ENCODE data around the gene BCAR3.

The BCAR3 gene

GRCh38 chr1:93541045-93541444 is 140.6 kb downstream of the BCAR3 start:
- no peak for TF ChIP-seq ZFX (IDR thresholded peaks at IDR 0.05; ENCODE audit: borderline replicate concordance)
- TF ChIP-seq, protein P1, sequence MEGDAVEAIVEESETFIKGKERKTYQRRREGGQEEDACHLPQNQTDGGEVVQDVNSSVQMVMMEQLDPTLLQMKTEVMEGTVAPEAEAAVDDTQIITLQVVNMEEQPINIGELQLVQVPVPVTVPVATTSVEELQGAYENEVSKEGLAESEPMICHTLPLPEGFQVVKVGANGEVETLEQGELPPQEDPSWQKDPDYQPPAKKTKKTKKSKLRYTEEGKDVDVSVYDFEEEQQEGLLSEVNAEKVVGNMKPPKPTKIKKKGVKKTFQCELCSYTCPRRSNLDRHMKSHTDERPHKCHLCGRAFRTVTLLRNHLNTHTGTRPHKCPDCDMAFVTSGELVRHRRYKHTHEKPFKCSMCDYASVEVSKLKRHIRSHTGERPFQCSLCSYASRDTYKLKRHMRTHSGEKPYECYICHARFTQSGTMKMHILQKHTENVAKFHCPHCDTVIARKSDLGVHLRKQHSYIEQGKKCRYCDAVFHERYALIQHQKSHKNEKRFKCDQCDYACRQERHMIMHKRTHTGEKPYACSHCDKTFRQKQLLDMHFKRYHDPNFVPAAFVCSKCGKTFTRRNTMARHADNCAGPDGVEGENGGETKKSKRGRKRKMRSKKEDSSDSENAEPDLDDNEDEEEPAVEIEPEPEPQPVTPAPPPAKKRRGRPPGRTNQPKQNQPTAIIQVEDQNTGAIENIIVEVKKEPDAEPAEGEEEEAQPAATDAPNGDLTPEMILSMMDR (IDR thresholded peaks at IDR 0.05): no peak
- H3K27ac ChIP-seq: no peak overlapping the region

- H3K27ac ChIP-seq: no peak overlapping the region
- no peak for TF ChIP-seq ZFX (IDR thresholded peaks at IDR 0.05; ENCODE audit: borderline replicate concordance)
- TF ChIP-seq, protein P1 (IDR thresholded peaks at IDR 0.05): no peak
Observed at GRCh38 chr1:93537924-93538323, 143.7 kb downstream of the BCAR3 start.

GRCh38 chr1:93537396-93537795 is 144.2 kb downstream of the BCAR3 start:
- H3K27ac ChIP-seq: no peak overlapping the region
- TF ChIP-seq, protein P1 (IDR thresholded peaks at IDR 0.05): no peak
- TF ChIP-seq ZFX (IDR thresholded peaks at IDR 0.05; ENCODE audit: borderline replicate concordance): no peak

GRCh38 chr1:93533677-93534076 is 148.0 kb downstream of the BCAR3 start:
- TF ChIP-seq, protein P1 (IDR thresholded peaks at IDR 0.05): no peak
- TF ChIP-seq ZFX (IDR thresholded peaks at IDR 0.05; ENCODE audit: borderline replicate concordance): no peak
- no peak overlapping the region for H3K27ac ChIP-seq

- no peak for TF ChIP-seq ZFX (IDR thresholded peaks at IDR 0.05; ENCODE audit: borderline replicate concordance)
- TF ChIP-seq, protein P1 (IDR thresholded peaks at IDR 0.05): no peak
- no peak overlapping the region for H3K27ac ChIP-seq
Observed at GRCh38 chr1:93532780-93533378, 148.8 kb downstream of the BCAR3 start.

DNA sequence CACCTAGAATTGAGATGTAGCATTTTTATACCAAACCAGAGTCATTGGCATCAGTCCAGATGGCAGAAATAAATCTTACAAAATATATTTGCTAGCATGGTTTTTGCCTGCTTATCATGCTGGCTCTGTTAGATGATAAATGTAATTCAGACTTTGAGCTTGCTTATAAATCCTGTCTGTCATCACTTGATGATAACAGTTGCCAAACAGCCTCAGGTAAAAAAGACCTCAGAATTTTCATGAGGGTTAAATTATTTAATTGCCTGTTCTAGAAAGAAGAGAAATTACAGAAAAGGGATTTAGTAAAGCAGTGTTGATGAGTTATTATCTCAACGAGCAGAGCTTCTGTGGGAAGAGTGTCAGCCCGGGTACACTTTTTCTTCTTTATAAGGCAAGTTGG is 150.4 kb downstream of the BCAR3 start:
- TF ChIP-seq ZFX (IDR thresholded peaks at IDR 0.05; ENCODE audit: borderline replicate concordance): no peak
- TF ChIP-seq, protein P1 (IDR thresholded peaks at IDR 0.05): no peak
- no peak overlapping the region for H3K27ac ChIP-seq

DNA sequence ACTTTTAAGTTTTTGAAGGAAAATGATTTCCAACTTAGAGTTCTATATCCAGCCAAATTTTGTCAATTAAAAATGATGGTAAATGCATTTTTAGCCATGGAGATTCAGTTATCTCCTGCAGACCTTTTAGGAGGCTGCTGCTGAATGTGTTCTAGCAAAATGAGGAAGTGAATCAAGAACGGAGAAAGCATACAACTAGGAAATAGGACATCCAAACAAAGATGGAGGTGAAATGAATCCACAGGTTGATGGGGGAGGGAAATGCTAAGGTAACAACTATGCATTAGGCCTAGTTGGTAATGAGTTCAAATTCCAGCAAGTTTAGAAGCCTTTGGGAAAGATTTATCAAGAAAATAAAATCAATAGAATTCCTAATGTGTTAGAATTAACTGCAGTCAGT is 153.2 kb downstream of the BCAR3 start:
- TF ChIP-seq, protein P1 (IDR thresholded peaks at IDR 0.05): no peak
- TF ChIP-seq ZFX (IDR thresholded peaks at IDR 0.05; ENCODE audit: borderline replicate concordance): no peak
- no peak overlapping the region for H3K27ac ChIP-seq

Data from 22Rv1 (cell line).